ENCODE measurements around the gene NCKAP1. TPM values are rescaled to one million over a fixed set of nuclear protein-coding genes. Genes with fewer than 3 reads are reported as not detected.

NCKAP1 gene
- total and polyA plus RNA-seq, 2 experiments from 2014 or later = 54.5 to 216 TPM

- Histone ChIP-seq H3K4me2 (no peak overlapping the region), H3K9me3 (ENCODE audit: low read depth) (no peaks in the 10 kb centered on the region), H3K36me3 (replicated peaks; ENCODE audit: insufficient read depth, low read depth) (no peaks in the 10 kb centered on the region), H4K20me1 (ENCODE audit: insufficient read depth, poor library complexity, severe bottlenecking) (no peaks in the 10 kb centered on the region), H3K79me2 (no peaks in the 10 kb centered on the region), H3K27ac (no peak overlapping the region), H3K9me2 (replicated peaks; ENCODE audit: insufficient read depth) (no peaks in the 10 kb centered on the region), H2AFZ (no peak overlapping the region), H3K4me1 (ENCODE audit: insufficient read depth) (no peaks in the 10 kb centered on the region), H3K4me3 (no peak overlapping the region), H3K27me3 (no peaks in the 10 kb centered on the region)
- DNase-seq (ENCODE audit: low spot score) = no peak
- TF ChIP-seq EZH2phosphoT487 (IDR thresholded peaks at IDR 0.05; ENCODE audit: low read depth, severe bottlenecking, unreplicated experiment) = no peak
- no peak for TF ChIP-seq EZH2 (IDR thresholded peaks at IDR 0.05; ENCODE audit: borderline replicate concordance)
- TF ChIP-seq, protein P1, sequence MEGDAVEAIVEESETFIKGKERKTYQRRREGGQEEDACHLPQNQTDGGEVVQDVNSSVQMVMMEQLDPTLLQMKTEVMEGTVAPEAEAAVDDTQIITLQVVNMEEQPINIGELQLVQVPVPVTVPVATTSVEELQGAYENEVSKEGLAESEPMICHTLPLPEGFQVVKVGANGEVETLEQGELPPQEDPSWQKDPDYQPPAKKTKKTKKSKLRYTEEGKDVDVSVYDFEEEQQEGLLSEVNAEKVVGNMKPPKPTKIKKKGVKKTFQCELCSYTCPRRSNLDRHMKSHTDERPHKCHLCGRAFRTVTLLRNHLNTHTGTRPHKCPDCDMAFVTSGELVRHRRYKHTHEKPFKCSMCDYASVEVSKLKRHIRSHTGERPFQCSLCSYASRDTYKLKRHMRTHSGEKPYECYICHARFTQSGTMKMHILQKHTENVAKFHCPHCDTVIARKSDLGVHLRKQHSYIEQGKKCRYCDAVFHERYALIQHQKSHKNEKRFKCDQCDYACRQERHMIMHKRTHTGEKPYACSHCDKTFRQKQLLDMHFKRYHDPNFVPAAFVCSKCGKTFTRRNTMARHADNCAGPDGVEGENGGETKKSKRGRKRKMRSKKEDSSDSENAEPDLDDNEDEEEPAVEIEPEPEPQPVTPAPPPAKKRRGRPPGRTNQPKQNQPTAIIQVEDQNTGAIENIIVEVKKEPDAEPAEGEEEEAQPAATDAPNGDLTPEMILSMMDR (IDR thresholded peaks at IDR 0.05; ENCODE audit: poor library complexity) = no peak
- 58% methylated on average over 1 of the region's 1 CpG for WGBS (ENCODE audit: low lambda C conversion rate, missing lambda C conversion rate)
These were observed 119.2 kb downstream of the NCKAP1 start for GRCh38 chr2:182918961-182919652.

GRCh38 chr2:182917924-182918323 is 120.3 kb downstream of the NCKAP1 start:
- H3K27me3 ChIP-seq = no peaks in the 10 kb centered on the region
- H3K9me2 ChIP-seq (replicated peaks; ENCODE audit: insufficient read depth) = no peaks in the 10 kb centered on the region
- H3K4me3 ChIP-seq = no peak overlapping the region
- no peak overlapping the region for H2AFZ ChIP-seq
- H3K9me3 ChIP-seq (ENCODE audit: low read depth) = no peaks in the 10 kb centered on the region
- no peak overlapping the region for H3K4me2 ChIP-seq
- TF ChIP-seq EZH2 (IDR thresholded peaks at IDR 0.05; ENCODE audit: borderline replicate concordance) (no peak), EZH2phosphoT487 (IDR thresholded peaks at IDR 0.05; ENCODE audit: low read depth, severe bottlenecking, unreplicated experiment) (no peak)
- TF ChIP-seq, protein P1 (IDR thresholded peaks at IDR 0.05; ENCODE audit: poor library complexity) = no peak
- H3K36me3 ChIP-seq (replicated peaks; ENCODE audit: insufficient read depth, low read depth) = no peaks in the 10 kb centered on the region
- no peaks in the 10 kb centered on the region for H3K79me2 ChIP-seq
- no peak overlapping the region for H3K27ac ChIP-seq
- H4K20me1 ChIP-seq (ENCODE audit: insufficient read depth, poor library complexity, severe bottlenecking) = no peaks in the 10 kb centered on the region
- DNase-seq (ENCODE audit: low spot score) = no peak
- no peaks in the 10 kb centered on the region for H3K4me1 ChIP-seq (ENCODE audit: insufficient read depth)

- no peaks in the 10 kb centered on the region for H3K9me3 ChIP-seq (ENCODE audit: low read depth)
- H3K36me3 ChIP-seq (replicated peaks; ENCODE audit: insufficient read depth, low read depth) = no peaks in the 10 kb centered on the region
- DNase-seq (ENCODE audit: low spot score) = no peak
- H2AFZ ChIP-seq = no peak overlapping the region
- no peak overlapping the region for H3K4me3 ChIP-seq
- H3K9me2 ChIP-seq (replicated peaks; ENCODE audit: insufficient read depth) = no peaks in the 10 kb centered on the region
- no peak overlapping the region for H3K4me2 ChIP-seq
- TF ChIP-seq, protein P1 (IDR thresholded peaks at IDR 0.05; ENCODE audit: poor library complexity) = no peak
- TF ChIP-seq EZH2 (IDR thresholded peaks at IDR 0.05; ENCODE audit: borderline replicate concordance) (no peak), EZH2phosphoT487 (IDR thresholded peaks at IDR 0.05; ENCODE audit: low read depth, severe bottlenecking, unreplicated experiment) (no peak)
- H3K4me1 ChIP-seq (ENCODE audit: insufficient read depth) = no peaks in the 10 kb centered on the region
- no peaks in the 10 kb centered on the region for H4K20me1 ChIP-seq (ENCODE audit: insufficient read depth, poor library complexity, severe bottlenecking)
- no peaks in the 10 kb centered on the region for H3K79me2 ChIP-seq
- H3K27me3 ChIP-seq = no peaks in the 10 kb centered on the region
- no peak overlapping the region for H3K27ac ChIP-seq
- WGBS (ENCODE audit: low lambda C conversion rate, missing lambda C conversion rate) = 99% methylated on average over 2 of the region's 2 CpGs
These were observed 121.8 kb downstream of the NCKAP1 start for GRCh38 chr2:182916417-182916816.
